HepG2 (cell line): ENCODE measurements around the gene PSME3IP1. TPM values are rescaled to one million over a fixed set of nuclear protein-coding genes. Genes with fewer than 3 reads are reported as not detected.
A peak's percentile ranks its signal among the peaks of the same experiment; 100 is the strongest.

Source experiments
- FOSL2 ChIP-seq: sonication (generic); formaldehyde crosslinking; IDR thresholded peaks from 2 replicates; pipeline ENCODE4 v1.4.0; 2020; ENCODE audit warnings: missing genetic modification reagents
- HNRNPH1 ChIP-seq: fragments of 200-400 bp; formaldehyde crosslinking; optimal IDR thresholded peaks from 2 replicates; pipeline ENCODE3; 2017; ENCODE audit warnings: mild to moderate bottlenecking, low read depth, low read length
- JUNB ChIP-seq: sonication (generic); formaldehyde crosslinking; IDR thresholded peaks from 2 replicates; pipeline ENCODE4 v1.8.0; 2022; ENCODE audit warnings: missing genetic modification reagents, mild to moderate bottlenecking, borderline replicate concordance
- PITX1 ChIP-seq: sonication (generic); formaldehyde crosslinking; IDR thresholded peaks from 2 replicates; pipeline ENCODE4 v1.5.1; 2020; ENCODE audit warnings: mild to moderate bottlenecking, missing genetic modification reagents
- TBX3 ChIP-seq: fragments of 450-650 bp; IDR thresholded peaks from 2 replicates; pipeline ENCODE4 v1.6.1; 2017; ENCODE audit warnings: antibody characterized with exemption, mild to moderate bottlenecking, inconsistent platforms, borderline replicate concordance
- ZNF343 ChIP-seq: sonication (generic); formaldehyde crosslinking; IDR thresholded peaks from 2 replicates; pipeline ENCODE4 v1.4.0; 2020; ENCODE audit warnings: mild to moderate bottlenecking, missing genetic modification reagents
- ZNF550 ChIP-seq: sonication (generic); formaldehyde crosslinking; IDR thresholded peaks from 2 replicates; pipeline ENCODE4 v1.4.0; 2020; ENCODE audit warnings: mild to moderate bottlenecking, missing genetic modification reagents, borderline replicate concordance
- ZNF558 ChIP-seq: sonication (generic); formaldehyde crosslinking; IDR thresholded peaks from 2 replicates; pipeline ENCODE4 v1.9.0; 2022; ENCODE audit warnings: mild to moderate bottlenecking, missing genetic modification reagents, borderline replicate concordance
- polyA plus RNA-seq, 8 experiments: library from polyadenylated mRNA; depleted of rRNA in 3 of 8; stranded (reverse) in 7 of 8; unstranded in 1 of 8; fragments of >200 nt; fragmentation: Illumina TruSeq in 4 of 8; extraction: Trizol in 4 of 8; gene quantifications; 2 replicates each; pipeline versions ENCODE4 v1.2.1 to v1.2.3, GENCODE V29; 2011 to 2016; ENCODE audit warnings: low read depth in 4 of 8, missing spikeins in 1 of 8, mixed read lengths in 1 of 8; ENCODE audit not compliant: insufficient read depth in 1 of 8
- total RNA-seq, 5 experiments: library from RNA; depleted of rRNA; stranded (reverse); fragments of >200 nt; fragmentation: Illumina TruSeq; extraction: Trizol; gene quantifications; 2 replicates each; pipeline ENCODE4 v1.2.3, GENCODE V29; 2016; ENCODE audit warnings: low read depth in 1 of 5
- TF ChIP-seq, protein P1 (sequence below), 2 experiments: sonication (generic) in 1 of 2; formaldehyde crosslinking in 1 of 2; IDR thresholded peaks; 2 replicates each; pipeline versions ENCODE4 v1.4.0 to v1.6.1; 2016 to 2020; ENCODE audit warnings: borderline replicate concordance in 1 of 2, low read depth in 1 of 2, mild to moderate bottlenecking in 1 of 2, missing genetic modification reagents in 1 of 2
- TF ChIP-seq, protein P2 (sequence below): sonication (generic); formaldehyde crosslinking; IDR thresholded peaks from 2 replicates; pipeline ENCODE4 v1.4.0; 2020; ENCODE audit warnings: missing genetic modification reagents, borderline replicate concordance
- TF ChIP-seq, protein P3 (sequence below): sonication (generic); formaldehyde crosslinking; IDR thresholded peaks from 2 replicates; pipeline ENCODE4 v1.5.1; 2020; ENCODE audit warnings: mild to moderate bottlenecking, missing genetic modification reagents, borderline replicate concordance
- TF ChIP-seq, protein P4 (sequence below): sonication (generic); formaldehyde crosslinking; IDR thresholded peaks from 2 replicates; pipeline ENCODE4 v1.4.0; 2020; ENCODE audit warnings: missing genetic modification reagents, borderline replicate concordance

Gene PSME3IP1
- total and polyA plus RNA-seq, 2 of the 13 experiments (the other 11 are each of a cell fraction or from before 2014, with no cell fraction given), result 90.8 to 99.8 TPM

DNA sequence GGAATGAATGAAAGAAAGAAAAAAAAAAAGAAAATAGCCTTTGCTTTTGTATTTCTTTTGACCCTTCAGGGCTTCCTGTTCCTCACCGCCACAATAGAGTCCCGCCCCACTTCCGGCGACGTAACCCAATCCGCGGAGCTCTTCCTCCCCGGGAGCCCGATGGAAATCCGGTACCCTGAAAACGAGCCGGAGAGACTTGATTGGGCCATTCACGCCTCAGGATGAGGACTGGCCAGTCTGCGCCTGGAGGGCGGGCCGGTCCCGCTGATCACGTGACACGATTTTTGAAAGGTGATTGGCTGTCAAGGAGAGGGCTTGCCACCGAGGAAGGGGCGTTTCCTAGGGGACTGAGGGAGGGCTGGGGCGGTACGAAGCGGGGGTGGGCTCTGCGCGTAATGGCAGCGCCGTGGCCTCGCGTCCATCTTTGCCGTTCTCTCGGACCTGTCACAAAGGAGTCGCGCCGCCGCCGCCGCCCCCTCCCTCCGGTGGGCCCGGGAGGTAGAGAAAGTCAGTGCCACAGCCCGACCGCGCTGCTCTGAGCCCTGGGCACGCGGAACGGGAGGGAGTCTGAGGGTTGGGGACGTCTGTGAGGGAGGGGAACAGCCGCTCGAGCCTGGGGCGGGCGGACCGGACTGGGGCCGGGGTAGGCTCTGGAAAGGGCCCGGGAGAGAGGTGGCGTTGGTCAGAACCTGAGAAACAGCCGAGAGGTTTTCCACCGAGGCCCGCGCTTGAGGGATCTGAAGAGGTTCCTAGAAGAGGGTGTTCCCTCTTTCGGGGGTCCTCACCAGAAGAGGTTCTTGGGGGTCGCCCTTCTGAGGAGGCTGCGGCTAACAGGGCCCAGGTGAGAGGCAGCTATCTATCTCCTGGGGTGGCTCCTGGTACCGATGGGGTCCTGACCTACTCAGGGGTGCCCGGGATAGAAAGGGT is at the start of gene PSME3IP1, which contains the start of gene RSPRY1 (continued):
- TF ChIP-seq, protein P1, sequence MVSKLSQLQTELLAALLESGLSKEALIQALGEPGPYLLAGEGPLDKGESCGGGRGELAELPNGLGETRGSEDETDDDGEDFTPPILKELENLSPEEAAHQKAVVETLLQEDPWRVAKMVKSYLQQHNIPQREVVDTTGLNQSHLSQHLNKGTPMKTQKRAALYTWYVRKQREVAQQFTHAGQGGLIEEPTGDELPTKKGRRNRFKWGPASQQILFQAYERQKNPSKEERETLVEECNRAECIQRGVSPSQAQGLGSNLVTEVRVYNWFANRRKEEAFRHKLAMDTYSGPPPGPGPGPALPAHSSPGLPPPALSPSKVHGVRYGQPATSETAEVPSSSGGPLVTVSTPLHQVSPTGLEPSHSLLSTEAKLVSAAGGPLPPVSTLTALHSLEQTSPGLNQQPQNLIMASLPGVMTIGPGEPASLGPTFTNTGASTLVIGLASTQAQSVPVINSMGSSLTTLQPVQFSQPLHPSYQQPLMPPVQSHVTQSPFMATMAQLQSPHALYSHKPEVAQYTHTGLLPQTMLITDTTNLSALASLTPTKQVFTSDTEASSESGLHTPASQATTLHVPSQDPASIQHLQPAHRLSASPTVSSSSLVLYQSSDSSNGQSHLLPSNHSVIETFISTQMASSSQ (IDR thresholded peaks at IDR 0.05; ENCODE audit: low read depth), result no peak
- TF ChIP-seq, protein P1 (CRISPR knock-in tag; IDR thresholded peaks at IDR 0.05; ENCODE audit: borderline replicate concordance), result no peak; the same call in 1 of the 2 replicates
- peak; percentile 76 for TF ChIP-seq TBX3
- peak; percentile 73 for TF ChIP-seq PITX1 (CRISPR knock-in tag)
- no peak; the same call in 1 of the 2 replicates for TF ChIP-seq ZNF343
- no peak; the same call in 1 of the 2 replicates for TF ChIP-seq ZNF558 (CRISPR knock-in tag)
- no peak for TF ChIP-seq HNRNPH1
- TF ChIP-seq, protein P2, sequence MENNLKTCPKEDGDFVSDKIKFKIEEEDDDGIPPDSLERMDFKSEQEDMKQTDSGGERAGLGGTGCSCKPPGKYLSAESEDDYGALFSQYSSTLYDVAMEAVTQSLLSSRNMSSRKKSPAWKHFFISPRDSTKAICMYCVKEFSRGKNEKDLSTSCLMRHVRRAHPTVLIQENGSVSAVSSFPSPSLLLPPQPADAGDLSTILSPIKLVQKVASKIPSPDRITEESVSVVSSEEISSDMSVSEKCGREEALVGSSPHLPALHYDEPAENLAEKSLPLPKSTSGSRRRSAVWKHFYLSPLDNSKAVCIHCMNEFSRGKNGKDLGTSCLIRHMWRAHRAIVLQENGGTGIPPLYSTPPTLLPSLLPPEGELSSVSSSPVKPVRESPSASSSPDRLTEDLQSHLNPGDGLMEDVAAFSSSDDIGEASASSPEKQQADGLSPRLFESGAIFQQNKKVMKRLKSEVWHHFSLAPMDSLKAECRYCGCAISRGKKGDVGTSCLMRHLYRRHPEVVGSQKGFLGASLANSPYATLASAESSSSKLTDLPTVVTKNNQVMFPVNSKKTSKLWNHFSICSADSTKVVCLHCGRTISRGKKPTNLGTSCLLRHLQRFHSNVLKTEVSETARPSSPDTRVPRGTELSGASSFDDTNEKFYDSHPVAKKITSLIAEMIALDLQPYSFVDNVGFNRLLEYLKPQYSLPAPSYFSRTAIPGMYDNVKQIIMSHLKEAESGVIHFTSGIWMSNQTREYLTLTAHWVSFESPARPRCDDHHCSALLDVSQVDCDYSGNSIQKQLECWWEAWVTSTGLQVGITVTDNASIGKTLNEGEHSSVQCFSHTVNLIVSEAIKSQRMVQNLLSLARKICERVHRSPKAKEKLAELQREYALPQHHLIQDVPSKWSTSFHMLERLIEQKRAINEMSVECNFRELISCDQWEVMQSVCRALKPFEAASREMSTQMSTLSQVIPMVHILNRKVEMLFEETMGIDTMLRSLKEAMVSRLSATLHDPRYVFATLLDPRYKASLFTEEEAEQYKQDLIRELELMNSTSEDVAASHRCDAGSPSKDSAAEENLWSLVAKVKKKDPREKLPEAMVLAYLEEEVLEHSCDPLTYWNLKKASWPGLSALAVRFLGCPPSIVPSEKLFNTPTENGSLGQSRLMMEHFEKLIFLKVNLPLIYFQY (CRISPR knock-in tag), result no peak
- TF ChIP-seq, protein P3, sequence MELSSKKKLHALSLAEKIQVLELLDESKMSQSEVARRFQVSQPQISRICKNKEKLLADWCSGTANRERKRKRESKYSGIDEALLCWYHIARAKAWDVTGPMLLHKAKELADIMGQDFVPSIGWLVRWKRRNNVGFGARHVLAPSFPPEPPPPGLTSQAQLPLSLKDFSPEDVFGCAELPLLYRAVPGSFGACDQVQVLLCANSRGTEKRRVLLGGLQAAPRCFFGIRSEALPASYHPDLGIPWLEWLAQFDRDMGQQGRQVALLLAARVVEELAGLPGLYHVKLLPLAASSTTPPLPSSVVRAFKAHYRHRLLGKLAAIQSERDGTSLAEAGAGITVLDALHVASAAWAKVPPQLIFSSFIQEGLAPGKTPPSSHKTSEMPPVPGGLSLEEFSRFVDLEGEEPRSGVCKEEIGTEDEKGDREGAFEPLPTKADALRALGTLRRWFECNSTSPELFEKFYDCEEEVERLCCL (CRISPR knock-in tag), result no peak
- peak; percentile 31 for TF ChIP-seq FOSL2 (CRISPR knock-in tag)
- TF ChIP-seq, protein P4, sequence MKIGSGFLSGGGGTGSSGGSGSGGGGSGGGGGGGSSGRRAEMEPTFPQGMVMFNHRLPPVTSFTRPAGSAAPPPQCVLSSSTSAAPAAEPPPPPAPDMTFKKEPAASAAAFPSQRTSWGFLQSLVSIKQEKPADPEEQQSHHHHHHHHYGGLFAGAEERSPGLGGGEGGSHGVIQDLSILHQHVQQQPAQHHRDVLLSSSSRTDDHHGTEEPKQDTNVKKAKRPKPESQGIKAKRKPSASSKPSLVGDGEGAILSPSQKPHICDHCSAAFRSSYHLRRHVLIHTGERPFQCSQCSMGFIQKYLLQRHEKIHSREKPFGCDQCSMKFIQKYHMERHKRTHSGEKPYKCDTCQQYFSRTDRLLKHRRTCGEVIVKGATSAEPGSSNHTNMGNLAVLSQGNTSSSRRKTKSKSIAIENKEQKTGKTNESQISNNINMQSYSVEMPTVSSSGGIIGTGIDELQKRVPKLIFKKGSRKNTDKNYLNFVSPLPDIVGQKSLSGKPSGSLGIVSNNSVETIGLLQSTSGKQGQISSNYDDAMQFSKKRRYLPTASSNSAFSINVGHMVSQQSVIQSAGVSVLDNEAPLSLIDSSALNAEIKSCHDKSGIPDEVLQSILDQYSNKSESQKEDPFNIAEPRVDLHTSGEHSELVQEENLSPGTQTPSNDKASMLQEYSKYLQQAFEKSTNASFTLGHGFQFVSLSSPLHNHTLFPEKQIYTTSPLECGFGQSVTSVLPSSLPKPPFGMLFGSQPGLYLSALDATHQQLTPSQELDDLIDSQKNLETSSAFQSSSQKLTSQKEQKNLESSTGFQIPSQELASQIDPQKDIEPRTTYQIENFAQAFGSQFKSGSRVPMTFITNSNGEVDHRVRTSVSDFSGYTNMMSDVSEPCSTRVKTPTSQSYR (CRISPR knock-in tag), result peak; percentile 60; the same call in 1 of the 2 replicates
- no peak for TF ChIP-seq JUNB (CRISPR knock-in tag)
- TF ChIP-seq ZNF550 (CRISPR knock-in tag), result peak; percentile 91; the same call in 1 of the 2 replicates
